H1 (cell line): ENCODE data around the gene ITGA11. TPM values are rescaled to one million over a fixed set of nuclear protein-coding genes. Genes with fewer than 3 reads are reported as not detected.

Source experiments
- CTCF ChIA-PET: fragments of 300-600 bp; sonication (Branson Sonifier 250); formaldehyde crosslinking; loops from one replicate; lab custom pipeline; 2021; ENCODE audit not compliant: partially characterized antibody; lab: Charles Lee
- POLR2A ChIA-PET: fragments of 300-600 bp; sonication (Branson Sonifier 250); formaldehyde crosslinking; loops from one replicate; lab custom pipeline; 2021; ENCODE audit warnings: inconsistent platforms; ENCODE audit not compliant: partially characterized antibody; lab: Charles Lee
- DNase-seq, 2 experiments: peaks; one replicate each; pipeline versions ENCODE4 v3.0.0 to v3.0.0-alpha.2; 2010 to 2022; ENCODE audit warnings: low spot score in 2 of 2, low read depth in 1 of 2, mixed read lengths in 1 of 2
- FAIRE-seq: peaks from 2 replicates; lab custom pipeline; 2011; peaks lifted over from hg19 to GRCh38; lab: Jason Lieb, UNC
- H2AFZ ChIP-seq: 2 replicates; pipeline ENCODE4 v1.8.1; 2012; ENCODE audit warnings: low read length, inconsistent platforms
- H2AK5ac ChIP-seq: 2 replicates; pipeline ENCODE4 v1.6.1; 2013; ENCODE audit warnings: low read depth, low read length
- H2BK120ac ChIP-seq: replicated peaks from 2 replicates; pipeline ENCODE3; 2013; ENCODE audit warnings: low read depth, low read length, inconsistent platforms
- H2BK12ac ChIP-seq: 2 replicates; pipeline ENCODE4 v1.6.1; 2013; ENCODE audit warnings: low read depth, low read length
- H2BK15ac ChIP-seq: 2 replicates; pipeline ENCODE4 v1.6.1; 2013; ENCODE audit warnings: low read length
- H2BK20ac ChIP-seq: 2 replicates; pipeline ENCODE4 v1.6.1; 2013; ENCODE audit warnings: low read length
- H2BK5ac ChIP-seq: 2 replicates; pipeline ENCODE4 v1.6.1; 2013; ENCODE audit warnings: low read depth, low read length
- H3K14ac ChIP-seq: 2 replicates; pipeline ENCODE4 v1.6.1; 2013; ENCODE audit warnings: inconsistent platforms; ENCODE audit not compliant: insufficient read length
- H3K18ac ChIP-seq: 2 replicates; pipeline ENCODE4 v1.6.1; 2013; ENCODE audit warnings: low read length; ENCODE audit errors: extremely low read depth
- H3K23ac ChIP-seq: 2 replicates; pipeline ENCODE4 v1.6.1; 2013; ENCODE audit warnings: inconsistent platforms; ENCODE audit not compliant: insufficient read length
- H3K23me2 ChIP-seq: 2 replicates; pipeline ENCODE4 v1.6.1; 2013; ENCODE audit warnings: low read depth, low read length
- H3K27ac ChIP-seq: 2 replicates; pipeline ENCODE4 v1.6.1; 2011; ENCODE audit warnings: low read depth, low read length, inconsistent platforms
- H3K27me3 ChIP-seq, 4 experiments: replicated peaks in 1 of 4; 1 replicate in 1 of 4; 2 replicates in 3 of 4; pipeline versions ENCODE4 v1.6.1 to v1.8.1; 2011 to 2013; ENCODE audit warnings: low read length in 3 of 4, mild to moderate bottlenecking in 3 of 4, inconsistent platforms in 2 of 4, mixed read lengths in 2 of 4, moderate library complexity in 1 of 4; ENCODE audit not compliant: control insufficient read depth in 3 of 4, insufficient read depth in 3 of 4; ENCODE audit errors: extremely low read depth in 1 of 4
- H3K36me3 ChIP-seq, 4 experiments: 2 replicates each; pipeline versions ENCODE4 v1.6.1 to v1.8.1; 2011 to 2013; ENCODE audit warnings: mild to moderate bottlenecking in 4 of 4, low read length in 3 of 4, moderate library complexity in 2 of 4, control low read depth in 1 of 4, inconsistent platforms in 1 of 4; ENCODE audit not compliant: insufficient read depth in 4 of 4, control insufficient read depth in 2 of 4
- H3K4ac ChIP-seq: replicated peaks from 2 replicates; pipeline ENCODE3; 2013; ENCODE audit warnings: low read length, low read depth, mixed read lengths, inconsistent platforms; ENCODE audit not compliant: insufficient read length
- H3K4me1 ChIP-seq, 4 experiments: replicated peaks in 1 of 4; 1 replicate in 1 of 4; 2 replicates in 3 of 4; pipeline versions ENCODE4 v1.6.1 to v1.8.1; 2011 to 2013; ENCODE audit warnings: low read length in 3 of 4, inconsistent platforms in 2 of 4, mixed read lengths in 1 of 4; ENCODE audit not compliant: insufficient read depth in 4 of 4, control insufficient read depth in 3 of 4
- H3K4me2 ChIP-seq, 2 experiments: 2 replicates each; pipeline versions ENCODE4 v1.6.1 to v1.8.1; 2011 to 2013; ENCODE audit warnings: low read depth in 2 of 2, low read length in 2 of 2, control low read depth in 1 of 2, inconsistent platforms in 1 of 2, mild to moderate bottlenecking in 1 of 2; ENCODE audit not compliant: insufficient read depth in 1 of 2
- H3K4me3 ChIP-seq, 4 experiments: fragments of 200-600, 300-600 bp in 1 of 4; sonication (generic), shearing (Covaris generic), sonication (Bioruptor Twin) in 1 of 4; 2 replicates each; pipeline versions ENCODE4 v1.5.1 to v1.8.1; 2011 to 2016; ENCODE audit warnings: low read length in 4 of 4, low read depth in 3 of 4, control low read depth in 2 of 4, inconsistent platforms in 2 of 4, mild to moderate bottlenecking in 2 of 4, mixed read lengths in 1 of 4, moderate library complexity in 1 of 4; ENCODE audit not compliant: insufficient read depth in 2 of 4; ENCODE audit errors: extremely low read depth in 1 of 4
- H3K56ac ChIP-seq: replicated peaks from 2 replicates; pipeline ENCODE3; 2013; ENCODE audit warnings: low read depth, mild to moderate bottlenecking, mixed read lengths, low read length, inconsistent platforms; ENCODE audit not compliant: insufficient read length
- H3K79me1 ChIP-seq: 2 replicates; pipeline ENCODE4 v1.6.1; 2013; ENCODE audit warnings: low read depth, low read length, control low read depth
- H3K79me2 ChIP-seq, 2 experiments: 2 replicates each; pipeline versions ENCODE4 v1.6.1 to v1.8.1; 2012 to 2013; ENCODE audit warnings: low read length in 2 of 2, mild to moderate bottlenecking in 2 of 2, inconsistent platforms in 1 of 2; ENCODE audit not compliant: insufficient read depth in 2 of 2, control insufficient read depth in 1 of 2
- H3K9ac ChIP-seq, 4 experiments: replicated peaks in 1 of 4; 1 replicate in 1 of 4; 2 replicates in 3 of 4; pipeline versions ENCODE4 v1.6.1 to v1.8.1; 2011 to 2013; ENCODE audit warnings: low read depth in 3 of 4, low read length in 3 of 4, control low read depth in 2 of 4, mild to moderate bottlenecking in 2 of 4, moderate library complexity in 2 of 4, inconsistent platforms in 1 of 4; ENCODE audit errors: extremely low read depth in 1 of 4
- H3K9me3 ChIP-seq, 2 experiments: 2 replicates each; pipeline versions ENCODE4 v1.6.1 to v1.8.1; 2012 to 2013; ENCODE audit warnings: mild to moderate bottlenecking in 2 of 2, moderate library complexity in 2 of 2, control low read depth in 1 of 2, inconsistent platforms in 1 of 2, low read depth in 1 of 2, low read length in 1 of 2, mixed read lengths in 1 of 2; ENCODE audit not compliant: insufficient read depth in 2 of 2
- H4K20me1 ChIP-seq, 2 experiments: replicated peaks in 1 of 2; 2 replicates each; pipeline versions ENCODE3 to v1.8.1; 2011 to 2013; ENCODE audit warnings: inconsistent platforms in 2 of 2, low read length in 2 of 2, mild to moderate bottlenecking in 1 of 2; ENCODE audit not compliant: insufficient read depth in 2 of 2, control insufficient read depth in 1 of 2
- H4K5ac ChIP-seq: 2 replicates; pipeline ENCODE4 v1.6.1; 2013; ENCODE audit warnings: low read length, low read depth, mixed read lengths, inconsistent platforms; ENCODE audit not compliant: insufficient read length
- H4K8ac ChIP-seq: 2 replicates; pipeline ENCODE4 v1.8.0; 2013; ENCODE audit warnings: mild to moderate bottlenecking, moderate library complexity, low read length, inconsistent platforms; ENCODE audit not compliant: insufficient read depth; ENCODE audit errors: extremely low read depth
- H4K91ac ChIP-seq: replicated peaks from 2 replicates; pipeline ENCODE3; 2013; ENCODE audit warnings: low read length, mixed read lengths, inconsistent platforms; ENCODE audit not compliant: insufficient read length
- ASH2L ChIP-seq: fragments of 200-600, 300-600 bp; sonication (generic); IDR thresholded peaks from one replicate; pipeline ENCODE4 v1.7.1; 2017; ENCODE audit warnings: low read length
- BACH1 ChIP-seq: IDR thresholded peaks from 2 replicates; pipeline ENCODE4 v1.6.1; 2012; ENCODE audit warnings: low read length, improper control_type of control experiment
- CEBPB ChIP-seq: IDR thresholded peaks from 2 replicates; pipeline ENCODE4 v1.6.1; 2012; ENCODE audit warnings: low read depth, low read length
- CREB1 ChIP-seq: IDR thresholded peaks from 2 replicates; pipeline ENCODE4 v1.6.1; 2012; ENCODE audit warnings: inconsistent platforms
- HDAC6 ChIP-seq: IDR thresholded peaks from one replicate; pipeline ENCODE4 v1.7.1; 2012; ENCODE audit warnings: low read depth, mild to moderate bottlenecking, inconsistent platforms, low read length, moderate library complexity
- NANOG ChIP-seq: IDR thresholded peaks from 2 replicates; pipeline ENCODE4 v1.6.1; 2011; ENCODE audit warnings: low read length, low read depth, mild to moderate bottlenecking, inconsistent platforms; ENCODE audit not compliant: insufficient read depth, poor library complexity, severe bottlenecking
- NRF1 ChIP-seq: IDR thresholded peaks from 2 replicates; pipeline ENCODE4 v1.6.1; 2011; ENCODE audit warnings: mild to moderate bottlenecking, low read depth, low read length, improper control_type of control experiment
- RAD21 ChIP-seq, 2 experiments: IDR thresholded peaks in 1 of 2; conservative IDR thresholded peaks in 1 of 2; 2 replicates each; pipeline ENCODE4 v1.6.1; 2011; ENCODE audit warnings: low read depth in 2 of 2, low read length in 2 of 2, improper control_type of control experiment in 1 of 2, inconsistent platforms in 1 of 2, mild to moderate bottlenecking in 1 of 2, moderate library complexity in 1 of 2
- RBBP5 ChIP-seq: IDR thresholded peaks from 2 replicates; pipeline ENCODE4 v1.7.1; 2012; ENCODE audit warnings: low read depth, mild to moderate bottlenecking, inconsistent platforms, low read length, moderate library complexity, borderline replicate concordance
- SP2 ChIP-seq: IDR thresholded peaks from 2 replicates; pipeline ENCODE4 v1.6.1; 2012; ENCODE audit warnings: mild to moderate bottlenecking, low read length, inconsistent platforms
- TBP ChIP-seq: IDR thresholded peaks from 2 replicates; pipeline ENCODE4 v1.6.1; 2011; ENCODE audit warnings: low read depth, low read length, improper control_type of control experiment
- TCF12 ChIP-seq: IDR thresholded peaks from 2 replicates; pipeline ENCODE4 v1.6.1; 2011; ENCODE audit warnings: low read depth, mild to moderate bottlenecking, low read length
- WGBS, 2 experiments: shearing (Covaris generic) in 1 of 2; methylation state at CpG; one replicate each; pipeline versions ENCODE4 v1.1.6 to v1.1.7; 2013 to 2015; ENCODE audit warnings: low lambda C conversion rate in 2 of 2, mixed read lengths in 2 of 2, inconsistent platforms in 1 of 2, low coverage in 1 of 2, missing lambda C conversion rate in 1 of 2; ENCODE audit not compliant: insufficient replicate concordance in 2 of 2, insufficient coverage in 1 of 2, insufficient read length in 1 of 2; ENCODE audit errors: extremely low coverage in 1 of 2, missing lambda C conversion rate in 1 of 2; 5-methylcytosine and 5-hydroxymethylcytosine counted together
- polyA plus RNA-seq, 7 experiments: library from polyadenylated mRNA; depleted of rRNA in 3 of 7; stranded (reverse) in 5 of 7; unstranded in 2 of 7; fragments of >200 nt in 5 of 7; fragments of 200-250 nt in 2 of 7; gene quantifications; 1 replicate in 5 of 7; 2 replicates in 1 of 7; 4 replicates in 1 of 7; pipeline versions ENCODE4 v1.2.1 to v1.2.3, GENCODE V29; 2011 to 2013; ENCODE audit warnings: missing spikeins in 2 of 7, mixed read lengths in 2 of 7
- total RNA-seq: library from RNA; stranded (reverse); fragmentation: NEBNext Ultra II Directional; extraction: Animal tissue kit (Norgen Biotek cat#: 25700); gene quantifications from 2 replicates; pipeline ENCODE4 v1.2.1, GENCODE V29; 2021

ITGA11 gene
- total and polyA plus RNA-seq, 2 of the 8 experiments (the other 6 are each of a cell fraction or from before 2014, with no cell fraction given) = 0.05 to 0.06 TPM

DNA sequence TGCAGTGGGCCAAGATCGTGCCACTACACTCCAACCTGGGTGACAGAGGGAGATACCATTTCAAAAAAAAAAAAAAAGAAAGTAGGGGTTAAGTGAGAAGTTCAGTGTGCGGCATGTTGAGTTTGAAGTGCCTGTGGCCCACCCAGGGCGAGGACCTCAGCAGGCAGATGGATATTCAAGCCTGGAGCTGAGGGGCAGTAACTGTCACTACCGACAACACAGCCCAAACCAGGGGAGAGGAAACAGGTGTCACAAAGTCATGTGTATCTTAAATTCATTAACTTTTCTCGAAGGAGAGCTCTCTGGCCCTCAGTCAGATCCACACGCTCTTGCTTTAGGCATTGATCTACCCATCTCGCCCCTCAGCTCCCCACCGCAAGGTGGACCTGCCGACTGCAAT, 109.2 kb downstream of the ITGA11 start:
- Histone ChIP-seq H2BK12ac (no peak overlapping the region), H3K23me2 (no peaks in the 10 kb centered on the region), H4K91ac (no peak overlapping the region), H3K4ac (no peak overlapping the region), H3K9me3 (no peaks in the 10 kb centered on the region), H2AK5ac (no peak overlapping the region), H3K9ac (no peak overlapping the region), H3K4me2 (no peak overlapping the region), H3K27ac (no peak overlapping the region), H3K79me1 (no peaks in the 10 kb centered on the region), H3K56ac (no peak overlapping the region), H3K36me3 (no peaks in the 10 kb centered on the region), H3K4me1 (peaks cover 0 to 2% (median 0%) of the 10 kb centered on the region in 4 experiments; a peak in 1 of 7 replicates), H2BK120ac (no peak overlapping the region), H2BK20ac (no peak overlapping the region), H3K23ac (no peak overlapping the region), H4K8ac (no peak overlapping the region), H3K14ac (no peak overlapping the region), H2BK15ac (no peak overlapping the region), H2AFZ (no peak overlapping the region), H3K79me2 (no peaks in the 10 kb centered on the region), H3K18ac (no peak overlapping the region), H4K20me1 (no peaks in the 10 kb centered on the region), H3K4me3 (no peak overlapping the region), H4K5ac (no peak overlapping the region), H3K27me3 (no peaks in the 10 kb centered on the region), H2BK5ac (no peak overlapping the region)
- FAIRE-seq (no peak), DNase-seq (no peak)
- CTCF ChIA-PET = interaction anchor here (0.7 to 2.3 kb wide), 8 partner anchors 12 to 227 kb away, joined by 3 to 9 read pairs (median 4); no protein-coding TSS in a partner anchor
- TF ChIP-seq TBP (no peak), RAD21 (IDR thresholded peaks at IDR 0.05 in 1 of 2, conservative IDR thresholded peaks at IDR 0.05 in 1 of 2; ENCODE audit: low read depth in 2 of 2, low read length in 2 of 2) (no peak), BACH1 (no peak), CEBPB (no peak), NANOG (no peak), HDAC6 (no peak), TCF12 (no peak), SP2 (no peak), ASH2L (no peak), CREB1 (no peak), NRF1 (no peak), RBBP5 (no peak)
- WGBS, 2 experiments = 82% methylated on average over 8 of the region's 9 CpGs; no CpG with 5 or more reads in 1 of the 2 experiments
- POLR2A ChIA-PET = interaction anchor here (1.6 kb wide), 1 partner anchor 45 kb away, joined by 4 read pairs; the partner anchor contains the start of gene FEM1B
